Measurements from ENCODE around the gene EIF3J.

The EIF3J gene

GRCh38 chr15:44565387-44566154, 28.6 kb downstream of the EIF3J start:
- no peak overlapping the region for H3K4me3 ChIP-seq (replicated peaks; ENCODE audit: low read depth, low read length)
- no peak for DNase-seq (ENCODE audit: low read depth)
- TF ChIP-seq CTCF (IDR thresholded peaks at IDR 0.05; ENCODE audit: low read length, missing control alignments), result no peak

GRCh38 chr15:44566155-44566540, 29.2 kb downstream of the EIF3J start:
- no peak overlapping the region for H3K4me3 ChIP-seq (replicated peaks; ENCODE audit: low read depth, low read length)
- no peak for TF ChIP-seq CTCF (IDR thresholded peaks at IDR 0.05; ENCODE audit: low read length, missing control alignments)
- DNase-seq (ENCODE audit: low read depth), result no peak

- TF ChIP-seq CTCF (IDR thresholded peaks at IDR 0.05; ENCODE audit: low read length, missing control alignments), result no peak
- no peak overlapping the region for H3K4me3 ChIP-seq (replicated peaks; ENCODE audit: low read depth, low read length)
- no peak for DNase-seq (ENCODE audit: low read depth)
Observed at GRCh38 chr15:44568338-44568737, 31.4 kb downstream of the EIF3J start.

DNA sequence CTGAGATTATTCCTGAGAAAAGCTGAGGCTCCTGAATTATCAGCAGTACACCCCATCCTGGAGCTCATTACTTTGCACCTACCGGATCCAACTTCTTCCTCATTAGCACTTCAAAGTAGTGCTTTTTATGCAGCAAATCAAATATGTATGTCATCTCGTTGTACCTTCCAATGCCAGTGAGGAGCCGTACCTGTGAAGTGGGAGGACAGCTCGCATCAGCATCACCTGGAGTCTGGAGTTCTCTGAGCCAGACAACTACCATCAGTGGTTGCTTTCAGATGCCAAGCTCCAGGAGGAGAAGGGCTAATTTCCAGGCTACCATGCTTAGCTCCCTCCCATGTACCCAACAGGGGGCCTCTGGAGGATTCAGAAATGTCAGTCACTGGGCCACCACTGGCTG, 32.4 kb downstream of the EIF3J start:
- TF ChIP-seq CTCF (IDR thresholded peaks at IDR 0.05; ENCODE audit: low read length, missing control alignments), result no peak
- no peak for DNase-seq (ENCODE audit: low read depth)
- no peak overlapping the region for H3K4me3 ChIP-seq (replicated peaks; ENCODE audit: low read depth, low read length)

GRCh38 chr15:44570361-44570760, 33.4 kb downstream of the EIF3J start:
- H3K4me3 ChIP-seq (replicated peaks; ENCODE audit: low read depth, low read length), result no peak overlapping the region
- DNase-seq (ENCODE audit: low read depth), result no peak
- no peak for TF ChIP-seq CTCF (IDR thresholded peaks at IDR 0.05; ENCODE audit: low read length, missing control alignments)

DNA sequence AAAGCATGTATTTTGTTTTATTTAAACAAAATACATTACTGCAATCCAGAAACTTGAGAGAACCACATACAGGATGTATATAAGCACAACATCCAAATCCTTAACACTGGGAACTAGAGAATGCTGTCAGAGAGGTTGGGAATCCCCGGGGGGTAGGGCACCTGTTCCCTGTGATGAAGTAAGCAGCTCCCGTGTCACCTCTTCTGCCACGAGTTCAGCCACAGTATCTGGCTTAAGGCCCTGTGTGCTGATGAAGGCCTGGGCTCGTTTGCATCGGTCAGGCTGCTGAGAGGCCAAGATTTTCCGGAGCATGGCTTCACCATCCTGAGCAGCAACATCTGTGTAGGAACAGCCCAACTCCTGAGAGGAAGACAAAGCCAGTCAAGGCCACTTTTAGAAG, 36.4 kb downstream of the EIF3J start:
- no peak overlapping the region for H3K4me3 ChIP-seq (replicated peaks; ENCODE audit: low read depth, low read length)
- no peak for DNase-seq (ENCODE audit: low read depth)
- TF ChIP-seq CTCF (IDR thresholded peaks at IDR 0.05; ENCODE audit: low read length, missing control alignments), result no peak

GRCh38 chr15:44574734-44575133, 37.8 kb downstream of the EIF3J start:
- DNase-seq (ENCODE audit: low read depth), result no peak
- TF ChIP-seq CTCF (IDR thresholded peaks at IDR 0.05; ENCODE audit: low read length, missing control alignments), result no peak
- no peak overlapping the region for H3K4me3 ChIP-seq (replicated peaks; ENCODE audit: low read depth, low read length)

Measured in fibroblast of pulmonary artery (primary cell).